A673 (cell line): ENCODE measurements around the gene PIAS3. TPM values are rescaled to one million over a fixed set of nuclear protein-coding genes. Genes with fewer than 3 reads are reported as not detected.

Source experiments
- BruUV-seq: library from RNA; stranded (reverse); fragments of 400-500 nt; replicated peaks from 2 replicates; lab custom pipeline; 2021; lab: Mats Ljungman, UMichigan
- CTCF ChIA-PET: fragments of 300-600 bp; sonication (Branson Sonifier 250); formaldehyde crosslinking; loops from one replicate; lab custom pipeline; 2022; ENCODE audit warnings: antibody characterized with exemption; lab: Charles Lee
- POLR2A ChIA-PET: fragments of 300-600 bp; sonication (Branson Sonifier 250); formaldehyde crosslinking; loops from one replicate; lab custom pipeline; 2022; ENCODE audit warnings: antibody characterized with exemption; ENCODE audit not compliant: low non-redundant PET; lab: Charles Lee
- DNase-seq: peaks from one replicate; pipeline ENCODE4 v3.0.0-alpha.2; 2015; ENCODE audit warnings: low spot score
- H3K27ac ChIP-seq: fragments of 200-600 bp; sonication (generic); 2 replicates; pipeline ENCODE4 v1.5.1; 2016; ENCODE audit warnings: mixed run types, low read depth, mild to moderate bottlenecking, mixed read lengths, antibody characterized with exemption, low read length; ENCODE audit not compliant: poor library complexity, severe bottlenecking
- H3K27me3 ChIP-seq: fragments of 200-600 bp; sonication (generic); replicated peaks from 2 replicates; pipeline ENCODE4 v1.6.1; 2017; ENCODE audit warnings: mixed run types, low read depth, mild to moderate bottlenecking, mixed read lengths, antibody characterized with exemption, low read length; ENCODE audit not compliant: insufficient read depth, poor library complexity
- H3K36me3 ChIP-seq: fragments of 200-600 bp; sonication (generic); 2 replicates; pipeline ENCODE4 v1.6.1; 2016; ENCODE audit warnings: mixed run types, mild to moderate bottlenecking, mixed read lengths, antibody characterized with exemption, low read length; ENCODE audit not compliant: insufficient read depth, poor library complexity, severe bottlenecking
- H3K4me1 ChIP-seq: fragments of 200-600 bp; sonication (generic); 2 replicates; pipeline ENCODE4 v1.6.1; 2017; ENCODE audit warnings: mixed run types, mild to moderate bottlenecking, mixed read lengths, antibody characterized with exemption, low read length; ENCODE audit not compliant: insufficient read depth, poor library complexity, severe bottlenecking
- H3K4me3 ChIP-seq: fragments of 200-600 bp; sonication (generic); 2 replicates; pipeline ENCODE4 v1.5.1; 2016; ENCODE audit warnings: low read depth, mixed run types, mild to moderate bottlenecking, mixed read lengths, low read length; ENCODE audit not compliant: poor library complexity, severe bottlenecking
- H3K9me3 ChIP-seq: fragments of 200-600 bp; sonication (generic); 2 replicates; pipeline ENCODE4 v1.6.1; 2016; ENCODE audit warnings: mixed run types, low read depth, mild to moderate bottlenecking, mixed read lengths, antibody characterized with exemption, low read length; ENCODE audit not compliant: poor library complexity, severe bottlenecking
- EZH2 ChIP-seq: fragments of 200-600 bp; sonication (generic); IDR thresholded peaks from 2 replicates; pipeline ENCODE4 v1.6.1; 2017; ENCODE audit warnings: borderline replicate concordance, low read depth, mild to moderate bottlenecking, mixed read lengths, antibody characterized with exemption, low read length; ENCODE audit not compliant: poor library complexity, severe bottlenecking
- intact Hi-C: fragments of 100-400 bp; cut with micrococcal nuclease; formaldehyde crosslinking; loops from one replicate; pipeline ENCODE4 v1.10.0; 2022; ENCODE audit not compliant: unreplicated experiment
- total RNA-seq: library from RNA; stranded (reverse); gene quantifications from 2 replicates; pipeline ENCODE4 v1.2.3, GENCODE V29; 2021
- TF ChIP-seq, protein P1 (sequence below): fragments of 300-800, 200-600 bp; sonication (generic); conservative IDR thresholded peaks from 2 replicates; pipeline ENCODE4 v1.5.1; 2017; ENCODE audit warnings: low read depth, mild to moderate bottlenecking, antibody characterized with exemption, low read length, moderate library complexity, mixed read lengths

Gene PIAS3
- total RNA-seq, 1 experiment from 2014 or later = 41.8 TPM

DNA sequence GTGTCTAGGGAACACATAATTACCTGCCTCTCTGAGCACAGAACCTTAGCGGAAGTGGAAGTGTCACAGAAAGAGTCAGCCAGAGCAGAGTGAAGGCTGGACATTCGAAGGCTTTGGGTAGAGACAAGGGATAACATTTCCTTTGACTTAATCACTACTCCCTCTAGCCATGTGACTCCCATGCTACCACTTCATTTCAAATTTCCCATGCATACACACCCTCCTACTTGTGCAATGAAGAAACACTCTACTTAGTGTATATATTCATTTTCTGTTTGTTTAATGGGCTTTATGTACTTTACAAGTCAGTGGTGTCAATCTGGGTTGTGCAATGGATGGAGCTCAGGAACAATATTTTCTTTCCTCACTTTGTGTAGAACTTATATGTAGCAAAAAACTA lies 19.8 kb upstream of the PIAS3 start:
- H3K4me3 ChIP-seq = no peak overlapping the region
- no TSS peak for BruUV-seq
- H3K36me3 ChIP-seq = no peaks in the 10 kb centered on the region
- ChIA-PET POLR2A (no interaction called here), CTCF (interaction anchor here (0.5 kb wide), 1 partner anchor 126 kb away, joined by 3 read pairs; no protein-coding TSS in a partner anchor)
- TF ChIP-seq, protein P1, sequence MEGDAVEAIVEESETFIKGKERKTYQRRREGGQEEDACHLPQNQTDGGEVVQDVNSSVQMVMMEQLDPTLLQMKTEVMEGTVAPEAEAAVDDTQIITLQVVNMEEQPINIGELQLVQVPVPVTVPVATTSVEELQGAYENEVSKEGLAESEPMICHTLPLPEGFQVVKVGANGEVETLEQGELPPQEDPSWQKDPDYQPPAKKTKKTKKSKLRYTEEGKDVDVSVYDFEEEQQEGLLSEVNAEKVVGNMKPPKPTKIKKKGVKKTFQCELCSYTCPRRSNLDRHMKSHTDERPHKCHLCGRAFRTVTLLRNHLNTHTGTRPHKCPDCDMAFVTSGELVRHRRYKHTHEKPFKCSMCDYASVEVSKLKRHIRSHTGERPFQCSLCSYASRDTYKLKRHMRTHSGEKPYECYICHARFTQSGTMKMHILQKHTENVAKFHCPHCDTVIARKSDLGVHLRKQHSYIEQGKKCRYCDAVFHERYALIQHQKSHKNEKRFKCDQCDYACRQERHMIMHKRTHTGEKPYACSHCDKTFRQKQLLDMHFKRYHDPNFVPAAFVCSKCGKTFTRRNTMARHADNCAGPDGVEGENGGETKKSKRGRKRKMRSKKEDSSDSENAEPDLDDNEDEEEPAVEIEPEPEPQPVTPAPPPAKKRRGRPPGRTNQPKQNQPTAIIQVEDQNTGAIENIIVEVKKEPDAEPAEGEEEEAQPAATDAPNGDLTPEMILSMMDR = no peak
- no peak for TF ChIP-seq EZH2
- no peaks in the 10 kb centered on the region for H3K4me1 ChIP-seq
- H3K27me3 ChIP-seq = peaks cover 5% of the 10 kb centered on the region
- H3K9me3 ChIP-seq = no peaks in the 10 kb centered on the region
- DNase-seq = no peak
- intact Hi-C loops = no loop called here
- no peak overlapping the region for H3K27ac ChIP-seq

GRCh38 chr1:145877923-145878486 lies 19.1 kb upstream of the PIAS3 start:
- CTCF ChIA-PET = no interaction called here
- no TSS peak for BruUV-seq
- H3K27ac ChIP-seq = no peak overlapping the region
- DNase-seq = no peak
- intact Hi-C loops = no loop called here
- TF ChIP-seq EZH2 = no peak
- TF ChIP-seq, protein P1 = no peak
- H3K4me3 ChIP-seq = no peak overlapping the region
- no peaks in the 10 kb centered on the region for H3K9me3 ChIP-seq
- no peaks in the 10 kb centered on the region for H3K4me1 ChIP-seq
- H3K27me3 ChIP-seq = no peaks in the 10 kb centered on the region
- POLR2A ChIA-PET = no interaction called here
- H3K36me3 ChIP-seq = no peaks in the 10 kb centered on the region

- Histone ChIP-seq H3K9me3 (no peaks in the 10 kb centered on the region), H3K27ac (no peak overlapping the region), H3K4me1 (no peaks in the 10 kb centered on the region), H3K36me3 (no peaks in the 10 kb centered on the region), H3K4me3 (no peak overlapping the region), H3K27me3 (no peaks in the 10 kb centered on the region)
- intact Hi-C loops = no loop called here
- POLR2A ChIA-PET = interaction anchor here (0.7 kb wide), 1 partner anchor 9 kb away, joined by 3 read pairs; no protein-coding TSS in a partner anchor
- CTCF ChIA-PET = no interaction called here
- no peak for DNase-seq
- no TSS peak for BruUV-seq
- TF ChIP-seq, protein P1 = no peak
- TF ChIP-seq EZH2 = no peak
These were observed 15.8 kb upstream of the PIAS3 start for GRCh38 chr1:145874646-145875045.
